Retinal pigment epithelial cell (primary cell): ENCODE data around the gene ZNF254.
"Not testable (repeated sequence)": the region's sequence is repeated elsewhere in the genome, so short reads cannot be mapped to it uniquely, and the experiment has no call there.

Experiments
- DNase-seq: peaks from one replicate; pipeline ENCODE4 v3.0.0-alpha.2; 2010; ENCODE audit warnings: low read depth
- H3K4me3 ChIP-seq: 2 replicates; pipeline ENCODE4 v1.5.1; 2011; ENCODE audit warnings: mild to moderate bottlenecking, low read length, control low read depth, moderate library complexity
- TF ChIP-seq, protein P1 (sequence below): conservative IDR thresholded peaks from 2 replicates; pipeline ENCODE4 v1.5.1; 2011; ENCODE audit warnings: low read depth, low read length, control low read depth, inconsistent platforms

ZNF254 gene

DNA sequence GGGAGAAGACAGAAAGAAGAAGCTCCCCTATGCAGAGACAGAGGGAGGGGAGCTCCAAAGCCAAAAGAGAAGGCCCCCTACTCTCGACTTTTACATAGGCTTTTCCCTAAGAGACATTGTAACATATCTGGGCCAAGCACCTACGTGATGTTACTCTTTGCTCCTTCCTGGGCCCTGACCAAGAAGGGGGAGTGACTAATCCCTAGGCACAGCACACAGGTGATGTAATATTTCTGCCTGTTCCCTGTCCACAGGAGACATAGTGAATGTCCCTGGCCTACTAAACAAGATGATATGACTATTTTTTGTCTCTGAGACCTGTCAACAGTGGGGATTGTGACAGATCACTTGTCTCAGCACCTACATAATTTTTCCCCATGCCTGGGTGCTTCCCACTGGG, 15.9 kb upstream of the ZNF254 start:
- no peak for DNase-seq
- H3K4me3 ChIP-seq: no peak overlapping the region
- TF ChIP-seq, protein P1, sequence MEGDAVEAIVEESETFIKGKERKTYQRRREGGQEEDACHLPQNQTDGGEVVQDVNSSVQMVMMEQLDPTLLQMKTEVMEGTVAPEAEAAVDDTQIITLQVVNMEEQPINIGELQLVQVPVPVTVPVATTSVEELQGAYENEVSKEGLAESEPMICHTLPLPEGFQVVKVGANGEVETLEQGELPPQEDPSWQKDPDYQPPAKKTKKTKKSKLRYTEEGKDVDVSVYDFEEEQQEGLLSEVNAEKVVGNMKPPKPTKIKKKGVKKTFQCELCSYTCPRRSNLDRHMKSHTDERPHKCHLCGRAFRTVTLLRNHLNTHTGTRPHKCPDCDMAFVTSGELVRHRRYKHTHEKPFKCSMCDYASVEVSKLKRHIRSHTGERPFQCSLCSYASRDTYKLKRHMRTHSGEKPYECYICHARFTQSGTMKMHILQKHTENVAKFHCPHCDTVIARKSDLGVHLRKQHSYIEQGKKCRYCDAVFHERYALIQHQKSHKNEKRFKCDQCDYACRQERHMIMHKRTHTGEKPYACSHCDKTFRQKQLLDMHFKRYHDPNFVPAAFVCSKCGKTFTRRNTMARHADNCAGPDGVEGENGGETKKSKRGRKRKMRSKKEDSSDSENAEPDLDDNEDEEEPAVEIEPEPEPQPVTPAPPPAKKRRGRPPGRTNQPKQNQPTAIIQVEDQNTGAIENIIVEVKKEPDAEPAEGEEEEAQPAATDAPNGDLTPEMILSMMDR: no peak

DNA sequence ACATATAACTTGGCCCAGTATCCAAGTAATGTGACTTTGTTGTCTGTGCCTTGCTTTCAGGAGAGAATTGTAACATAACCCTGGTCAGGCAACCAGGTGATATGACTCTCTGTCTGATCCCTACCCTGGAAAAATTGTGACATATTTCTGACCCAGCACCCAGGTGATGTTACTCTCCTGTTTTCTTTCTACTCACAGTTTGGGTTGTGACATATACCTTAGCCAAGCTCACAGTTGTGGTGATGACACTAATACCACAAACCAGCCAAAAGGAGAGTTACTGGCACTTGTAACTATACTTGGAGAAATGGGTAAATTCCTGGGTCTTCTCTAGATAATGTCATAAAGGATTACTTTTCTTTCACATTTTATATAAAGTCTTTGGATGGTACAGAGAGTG, 14.3 kb upstream of the ZNF254 start:
- no peak overlapping the region for H3K4me3 ChIP-seq
- TF ChIP-seq, protein P1: no peak
- DNase-seq: no peak

DNA sequence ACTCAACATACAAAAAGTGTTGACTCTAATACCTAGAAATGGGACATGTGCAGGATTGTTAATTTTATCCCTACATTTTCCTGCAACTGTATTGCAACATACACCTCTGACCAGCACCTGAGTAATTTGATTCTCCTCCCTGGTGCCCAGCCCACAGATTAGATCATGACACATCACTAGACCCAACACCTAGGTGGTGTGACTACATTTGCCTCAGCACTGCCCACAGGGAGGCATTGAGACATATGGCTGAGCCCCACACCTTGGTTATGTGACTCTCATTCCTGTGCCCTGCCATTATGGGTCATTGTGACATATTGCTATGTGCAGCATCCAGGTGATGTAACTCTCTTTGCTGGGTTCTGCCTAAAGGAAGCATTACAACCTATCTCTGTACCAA, 13.2 kb upstream of the ZNF254 start:
- DNase-seq: no peak
- no peak overlapping the region for H3K4me3 ChIP-seq
- TF ChIP-seq, protein P1: no peak

DNA sequence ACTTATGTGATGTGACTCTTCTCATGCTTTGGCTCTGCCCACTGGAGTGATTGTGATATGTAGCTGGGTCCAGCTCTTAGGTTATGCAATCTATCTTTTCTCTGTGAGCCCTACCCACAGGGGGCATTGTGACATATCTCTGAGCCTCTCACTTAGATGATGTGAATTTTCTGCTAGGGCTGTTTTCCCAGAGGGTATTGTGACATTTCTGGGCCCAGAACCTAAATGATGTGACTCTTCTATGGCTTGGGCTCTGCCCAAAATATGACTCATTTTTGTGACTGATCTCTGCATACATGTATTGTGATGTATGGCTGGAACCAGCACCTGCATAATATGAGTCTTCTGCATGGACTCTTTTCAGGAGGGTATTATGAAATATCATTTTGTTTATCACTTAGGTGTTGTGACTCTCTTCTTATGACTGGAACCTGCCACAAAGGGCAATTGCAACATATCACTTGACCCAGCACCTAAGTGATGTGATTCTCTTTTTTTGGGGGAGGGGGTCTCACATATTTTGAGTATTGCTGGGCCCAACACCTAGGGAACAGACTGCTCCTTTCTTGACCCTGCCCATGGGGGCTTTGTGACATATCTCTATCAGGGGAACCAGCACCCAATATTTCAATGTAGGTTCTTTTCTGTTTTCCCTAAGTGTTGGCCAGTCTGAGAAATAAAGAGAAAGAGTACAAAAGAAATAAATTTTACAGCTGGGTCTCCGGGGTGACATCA, 12.1 kb upstream of the ZNF254 start:
- no peak for DNase-seq
- TF ChIP-seq, protein P1: no peak
- no peak overlapping the region for H3K4me3 ChIP-seq

DNA sequence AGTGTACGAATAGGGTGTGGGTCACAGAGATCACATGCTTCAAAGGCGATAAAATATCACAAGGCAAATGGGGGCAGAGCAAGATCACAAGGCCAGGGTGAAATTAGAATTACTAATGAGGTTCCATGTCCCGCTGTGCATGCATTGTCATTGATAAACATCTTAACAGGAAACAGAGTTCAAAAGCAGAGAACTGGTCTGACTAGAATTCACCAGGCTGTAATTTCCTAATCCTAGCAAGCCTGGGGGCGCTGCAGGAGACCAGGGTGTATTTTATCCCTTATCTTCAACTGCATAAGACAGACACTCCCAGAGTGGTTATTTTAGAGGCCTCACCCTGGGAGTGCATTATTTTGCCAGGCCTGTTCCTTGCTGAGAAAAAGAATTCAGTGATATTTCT, 11.5 kb upstream of the ZNF254 start:
- not testable (repeated sequence) for DNase-seq, H3K4me3 ChIP-seq

DNA sequence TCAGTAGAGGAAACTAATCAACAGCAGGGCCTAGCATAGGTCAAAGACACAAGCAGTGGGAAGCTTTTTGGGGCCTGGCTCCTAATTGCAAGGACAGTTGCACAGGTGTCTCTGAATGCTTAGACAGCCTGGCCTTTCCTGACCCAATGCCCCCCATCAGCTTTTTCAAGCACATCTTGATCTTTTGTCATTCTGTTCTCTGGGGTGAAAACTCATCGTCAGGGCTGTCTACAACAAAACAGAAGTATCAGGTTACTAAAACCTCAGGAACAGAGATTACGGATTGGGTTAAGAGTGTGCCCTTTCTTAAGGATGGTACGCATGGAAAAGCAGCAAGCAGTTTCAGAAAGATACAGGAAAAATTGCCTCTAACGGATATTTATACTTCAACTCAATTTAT, 8.3 kb upstream of the ZNF254 start:
- DNase-seq: no peak
- TF ChIP-seq, protein P1: no peak

DNA sequence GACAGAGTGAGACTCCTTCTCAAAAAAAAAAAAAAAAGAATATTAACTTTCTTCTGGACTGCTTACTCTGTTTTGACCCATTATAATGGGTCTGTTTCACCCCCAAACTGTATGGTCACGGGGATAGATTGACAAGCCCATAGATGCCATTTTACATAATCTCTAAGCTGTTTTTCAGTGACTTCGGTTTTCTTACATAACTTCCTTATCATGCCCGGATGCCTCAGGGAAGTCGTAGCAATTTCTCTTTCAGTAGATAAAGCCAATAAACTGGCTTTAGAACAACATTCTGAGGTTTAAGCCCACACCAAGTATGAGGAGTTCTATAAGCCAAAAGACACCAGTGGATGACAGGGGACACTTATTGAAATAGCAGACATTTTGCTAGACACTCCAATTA, 5.9 kb upstream of the ZNF254 start:
- H3K4me3 ChIP-seq: no peak overlapping the region
- DNase-seq: no peak

More for the DNA sequence above, 8.3 kb upstream of the ZNF254 start:
- no peak overlapping the region for H3K4me3 ChIP-seq

More for the DNA sequence above, 5.9 kb upstream of the ZNF254 start:
- TF ChIP-seq, protein P1: no peak
